ENCODE results near the gene NDUFAF2. TPM values are rescaled to one million over a fixed set of nuclear protein-coding genes. Genes with fewer than 3 reads are reported as not detected.

NDUFAF2 gene
- total and polyA plus RNA-seq, 2 of the 8 experiments (the other 6 are each of a cell fraction or from before 2014, with no cell fraction given): 10.7 to 46.5 TPM

GRCh38 chr5:61098251-61098995, 153.4 kb downstream of the NDUFAF2 start:
- Histone ChIP-seq H3K27me3 (replicated peaks in 1 of 4; ENCODE audit: control insufficient read depth in 3 of 4, extremely low read depth in 1 of 4, insufficient read depth in 3 of 4, low read length in 3 of 4) (no peaks in the 10 kb centered on the region), H3K9ac (replicated peaks in 1 of 4; ENCODE audit: extremely low read depth in 1 of 4, low read depth in 3 of 4, low read length in 3 of 4) (no peak overlapping the region), H4K91ac (replicated peaks; ENCODE audit: insufficient read length, low read length) (no peak overlapping the region), H2BK12ac (ENCODE audit: low read depth, low read length) (no peak overlapping the region), H3K36me3 (ENCODE audit: control insufficient read depth in 2 of 4, insufficient read depth in 4 of 4, low read length in 3 of 4) (peaks cover 0 to 2% (median 0%) of the 10 kb centered on the region in 4 experiments; a peak in 1 of 8 replicates), H3K14ac (ENCODE audit: insufficient read length) (no peak overlapping the region), H4K8ac (ENCODE audit: extremely low read depth, insufficient read depth, low read length) (no peak overlapping the region), H2BK120ac (replicated peaks; ENCODE audit: low read depth, low read length) (no peak overlapping the region), H3K18ac (ENCODE audit: extremely low read depth, low read length) (no peak overlapping the region), H3K23me2 (ENCODE audit: low read depth, low read length) (no peaks in the 10 kb centered on the region), H4K5ac (ENCODE audit: insufficient read length, low read depth, low read length) (no peak overlapping the region), H3K4ac (replicated peaks; ENCODE audit: insufficient read length, low read depth, low read length) (no peak overlapping the region), H2BK20ac (ENCODE audit: low read length) (no peak overlapping the region), H3K4me1 (replicated peaks in 1 of 4; ENCODE audit: control insufficient read depth in 3 of 4, insufficient read depth in 4 of 4, low read length in 3 of 4) (no peaks in the 10 kb centered on the region), H4K20me1 (replicated peaks in 1 of 2; ENCODE audit: control insufficient read depth in 1 of 2, insufficient read depth in 2 of 2, low read length in 2 of 2) (no peaks in the 10 kb centered on the region), H3K9me3 (ENCODE audit: insufficient read depth in 2 of 2, low read depth in 1 of 2, low read length in 1 of 2) (peaks cover 0 to 3% of the 10 kb centered on the region in 2 experiments; a peak in 1 of 4 replicates), H3K4me3 (ENCODE audit: extremely low read depth in 1 of 4, insufficient read depth in 2 of 4, low read depth in 3 of 4, low read length in 4 of 4) (no peak overlapping the region), H3K23ac (ENCODE audit: insufficient read length) (no peak overlapping the region), H3K56ac (replicated peaks; ENCODE audit: insufficient read length, low read depth, low read length) (no peak overlapping the region), H2BK5ac (ENCODE audit: low read depth, low read length) (no peak overlapping the region), H3K79me1 (ENCODE audit: low read depth, low read length) (no peaks in the 10 kb centered on the region), H3K79me2 (ENCODE audit: control insufficient read depth in 1 of 2, insufficient read depth in 2 of 2, low read length in 2 of 2) (no peaks in the 10 kb centered on the region), H3K4me2 (ENCODE audit: insufficient read depth in 1 of 2, low read depth in 2 of 2, low read length in 2 of 2) (no peak overlapping the region), H2AFZ (ENCODE audit: low read length) (no peak overlapping the region), H2AK5ac (ENCODE audit: low read depth, low read length) (no peak overlapping the region), H3K27ac (ENCODE audit: low read depth, low read length) (no peak overlapping the region), H2BK15ac (ENCODE audit: low read length) (no peak overlapping the region)
- 81% methylated on average over 1 of the region's 1 CpG; no CpG with 5 or more reads in 1 of the 2 experiments for WGBS, 2 experiments (ENCODE audit: extremely low coverage in 1 of 2, insufficient coverage in 1 of 2, insufficient read length in 1 of 2, insufficient replicate concordance in 2 of 2, low coverage in 1 of 2, low lambda C conversion rate in 2 of 2, missing lambda C conversion rate in 1 of 2)
- DNase-seq (ENCODE audit: low read depth in 1 of 2, low spot score in 2 of 2) (no peak), FAIRE-seq (no peak)
- TF ChIP-seq CREB1 (IDR thresholded peaks at IDR 0.05) (no peak), SIRT6 (IDR thresholded peaks at IDR 0.05; ENCODE audit: low read length) (no peak), TBP (IDR thresholded peaks at IDR 0.05; ENCODE audit: low read depth, low read length) (no peak), KDM5A (IDR thresholded peaks at IDR 0.05; ENCODE audit: low read length) (no peak), RAD21 (IDR thresholded peaks at IDR 0.05 in 1 of 2, conservative IDR thresholded peaks at IDR 0.05 in 1 of 2; ENCODE audit: low read depth in 2 of 2, low read length in 2 of 2) (no peak), USF2 (IDR thresholded peaks at IDR 0.05; ENCODE audit: low read length) (no peak), JUND (IDR thresholded peaks at IDR 0.05; ENCODE audit: low read length) (no peak), SP1 (IDR thresholded peaks at IDR 0.05; ENCODE audit: low read depth, low read length) (no peak), NANOG (IDR thresholded peaks at IDR 0.05; ENCODE audit: insufficient read depth, low read depth, low read length, poor library complexity, severe bottlenecking) (no peak)
- POLR2A ChIA-PET (ENCODE audit: partially characterized antibody): interaction anchor here (0.7 kb wide), 1 partner anchor 9 kb away, joined by 3 read pairs; no protein-coding TSS in a partner anchor
- CTCF ChIA-PET (ENCODE audit: partially characterized antibody): interaction anchor here (0.7 kb wide), 1 partner anchor 19 kb away, joined by 4 read pairs; no protein-coding TSS in a partner anchor
